Brain microvascular endothelial cell (primary cell): ENCODE results near the gene MGRN1.
A peak's percentile ranks its signal among the peaks of the same experiment; 100 is the strongest.

Experiments
- DNase-seq: peaks from one replicate; pipeline ENCODE4 v3.0.0-alpha.2; 2020
- H3K27ac ChIP-seq: fragments of 250-450 bp; sonication (Bioruptor Pico); 2 replicates; pipeline ENCODE4 v1.5.1; 2020; ENCODE audit warnings: mild to moderate bottlenecking, moderate library complexity
- H3K27me3 ChIP-seq: fragments of 250-450 bp; sonication (Bioruptor Pico); replicated peaks from 2 replicates; pipeline ENCODE4 v1.5.1; 2020; ENCODE audit warnings: mild to moderate bottlenecking
- H3K36me3 ChIP-seq: fragments of 250-450 bp; sonication (Bioruptor Pico); replicated peaks from 2 replicates; pipeline ENCODE4 v1.5.1; 2020; ENCODE audit warnings: mild to moderate bottlenecking
- H3K4me3 ChIP-seq: 2 replicates; pipeline ENCODE4 v1.5.1; 2011; ENCODE audit warnings: low read depth, mild to moderate bottlenecking, control low read depth, low read length, moderate library complexity
- in situ Hi-C: cut with HindIII; loops from 2 replicates; pipeline ENCODE4 v1.10.0; 2017; ENCODE audit warnings: low sequenced_read_pairs, low pct_ligation_motif_present
- TF ChIP-seq, protein P1 (sequence below): IDR thresholded peaks from 2 replicates; pipeline ENCODE4 v1.5.1; 2011; ENCODE audit warnings: low read depth, mild to moderate bottlenecking, moderate library complexity, low read length, control low read depth, inconsistent platforms; ENCODE audit errors: missing control alignments

Gene MGRN1

DNA sequence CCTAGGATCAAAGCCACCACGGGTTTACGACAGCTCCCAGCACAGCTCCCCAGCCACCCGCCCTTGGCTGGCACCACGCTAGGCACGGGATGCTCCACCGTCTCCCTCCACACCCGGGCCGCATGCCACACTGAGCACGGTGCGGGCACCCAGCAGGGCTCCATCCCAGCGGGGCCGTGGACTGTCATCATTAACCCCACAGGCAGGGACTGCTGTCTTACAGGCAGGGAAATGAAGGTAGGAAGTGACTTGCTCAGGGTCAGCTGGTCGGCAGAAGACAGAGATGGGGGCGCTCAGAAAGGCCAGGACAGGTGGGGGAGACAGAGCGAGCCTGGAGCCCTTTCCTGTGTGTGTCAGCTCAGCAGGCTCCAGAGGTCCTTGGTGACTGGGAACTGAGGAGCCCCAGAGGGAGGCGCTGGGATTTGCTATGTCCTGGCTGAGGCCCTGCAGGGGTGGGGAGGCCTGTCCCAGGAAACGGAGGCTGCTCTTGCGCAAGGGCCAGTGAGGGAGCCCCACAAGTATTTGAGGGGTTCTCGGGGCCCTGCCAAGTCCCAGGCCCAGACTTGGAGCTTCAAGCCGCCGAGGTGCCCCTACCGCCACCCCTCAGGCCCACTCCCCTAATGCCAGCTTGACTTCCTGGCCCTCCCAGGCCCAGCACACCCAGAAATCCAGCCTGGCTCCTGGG is 13.1 kb upstream of the MGRN1 start:
- no peak for DNase-seq
- TF ChIP-seq, protein P1, sequence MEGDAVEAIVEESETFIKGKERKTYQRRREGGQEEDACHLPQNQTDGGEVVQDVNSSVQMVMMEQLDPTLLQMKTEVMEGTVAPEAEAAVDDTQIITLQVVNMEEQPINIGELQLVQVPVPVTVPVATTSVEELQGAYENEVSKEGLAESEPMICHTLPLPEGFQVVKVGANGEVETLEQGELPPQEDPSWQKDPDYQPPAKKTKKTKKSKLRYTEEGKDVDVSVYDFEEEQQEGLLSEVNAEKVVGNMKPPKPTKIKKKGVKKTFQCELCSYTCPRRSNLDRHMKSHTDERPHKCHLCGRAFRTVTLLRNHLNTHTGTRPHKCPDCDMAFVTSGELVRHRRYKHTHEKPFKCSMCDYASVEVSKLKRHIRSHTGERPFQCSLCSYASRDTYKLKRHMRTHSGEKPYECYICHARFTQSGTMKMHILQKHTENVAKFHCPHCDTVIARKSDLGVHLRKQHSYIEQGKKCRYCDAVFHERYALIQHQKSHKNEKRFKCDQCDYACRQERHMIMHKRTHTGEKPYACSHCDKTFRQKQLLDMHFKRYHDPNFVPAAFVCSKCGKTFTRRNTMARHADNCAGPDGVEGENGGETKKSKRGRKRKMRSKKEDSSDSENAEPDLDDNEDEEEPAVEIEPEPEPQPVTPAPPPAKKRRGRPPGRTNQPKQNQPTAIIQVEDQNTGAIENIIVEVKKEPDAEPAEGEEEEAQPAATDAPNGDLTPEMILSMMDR, result no peak
- in situ Hi-C loops, result no loop called here

DNA sequence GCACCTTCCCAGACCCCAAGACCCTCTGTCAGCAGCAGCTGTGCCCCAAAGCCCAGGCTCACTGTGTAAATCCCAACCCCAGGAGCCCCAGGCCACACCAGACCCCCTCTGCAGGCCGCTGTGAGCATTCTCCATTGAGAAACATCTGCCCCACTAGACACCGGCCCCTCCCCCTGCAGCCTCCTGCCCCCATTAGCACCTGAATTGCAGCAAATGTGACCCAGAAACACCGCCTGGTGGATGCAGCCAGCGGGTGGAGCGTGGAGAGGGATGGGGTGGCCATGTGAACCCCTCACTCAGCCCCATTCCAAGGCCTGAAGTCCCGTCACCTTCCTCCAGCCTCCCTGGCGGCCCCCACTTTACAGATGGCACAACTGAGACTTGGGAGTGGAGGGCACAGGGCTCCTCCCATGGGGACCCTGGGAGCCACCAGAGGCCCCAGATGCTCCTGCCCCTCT is 12.1 kb upstream of the MGRN1 start:
- Histone ChIP-seq H3K4me3 (no peak overlapping the region), H3K27ac (no peak overlapping the region), H3K36me3 (peaks cover 20% of the 10 kb centered on the region), H3K27me3 (no peaks in the 10 kb centered on the region)
- in situ Hi-C loops, result no loop called here
- no peak for DNase-seq
- TF ChIP-seq, protein P1, result peak; percentile 36

More for the DNA sequence above, 13.1 kb upstream of the MGRN1 start:
- Histone ChIP-seq H3K27ac (no peak overlapping the region), H3K4me3 (no peak overlapping the region), H3K36me3 (peaks cover 20% of the 10 kb centered on the region), H3K27me3 (no peaks in the 10 kb centered on the region)

DNA sequence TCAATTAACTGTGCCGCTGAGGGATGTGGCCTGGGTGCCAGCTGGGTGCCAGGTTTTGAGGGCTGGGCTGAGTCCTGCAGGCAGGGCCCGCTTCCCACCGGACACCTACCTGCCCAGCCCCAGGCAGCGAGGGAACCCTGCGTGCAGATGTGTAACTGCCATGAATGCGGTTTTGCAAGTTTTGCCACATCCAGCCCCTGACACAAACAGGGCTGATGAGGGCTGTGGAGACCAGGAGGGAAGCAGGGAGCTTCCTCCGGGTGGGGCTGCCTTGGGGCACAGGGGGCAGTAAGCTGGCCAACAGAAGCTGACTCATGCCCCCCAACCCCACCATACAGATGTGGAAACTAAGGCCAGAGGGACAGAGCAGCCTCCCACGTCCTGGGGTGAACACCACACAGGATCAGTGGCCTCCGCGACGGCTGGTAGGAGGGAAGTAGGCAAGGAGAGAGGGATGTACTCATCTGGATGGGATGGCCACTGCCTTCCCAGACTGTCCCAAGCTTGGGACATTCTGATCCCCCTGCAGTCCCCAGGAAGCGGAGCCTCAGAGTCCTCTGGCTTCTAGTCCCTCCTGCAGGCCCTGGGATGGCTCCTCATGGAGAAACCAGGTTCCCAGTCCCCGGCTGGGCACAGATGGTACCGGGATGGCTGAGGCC is 11.5 kb upstream of the MGRN1 start:
- no peak for DNase-seq
- TF ChIP-seq, protein P1, result no peak
- in situ Hi-C loops, result no loop called here
- H3K4me3 ChIP-seq, result peak overlapping the region; percentile 67
- no peaks in the 10 kb centered on the region for H3K27me3 ChIP-seq
- H3K36me3 ChIP-seq, result peaks cover 17% of the 10 kb centered on the region
- H3K27ac ChIP-seq, result no peak overlapping the region

DNA sequence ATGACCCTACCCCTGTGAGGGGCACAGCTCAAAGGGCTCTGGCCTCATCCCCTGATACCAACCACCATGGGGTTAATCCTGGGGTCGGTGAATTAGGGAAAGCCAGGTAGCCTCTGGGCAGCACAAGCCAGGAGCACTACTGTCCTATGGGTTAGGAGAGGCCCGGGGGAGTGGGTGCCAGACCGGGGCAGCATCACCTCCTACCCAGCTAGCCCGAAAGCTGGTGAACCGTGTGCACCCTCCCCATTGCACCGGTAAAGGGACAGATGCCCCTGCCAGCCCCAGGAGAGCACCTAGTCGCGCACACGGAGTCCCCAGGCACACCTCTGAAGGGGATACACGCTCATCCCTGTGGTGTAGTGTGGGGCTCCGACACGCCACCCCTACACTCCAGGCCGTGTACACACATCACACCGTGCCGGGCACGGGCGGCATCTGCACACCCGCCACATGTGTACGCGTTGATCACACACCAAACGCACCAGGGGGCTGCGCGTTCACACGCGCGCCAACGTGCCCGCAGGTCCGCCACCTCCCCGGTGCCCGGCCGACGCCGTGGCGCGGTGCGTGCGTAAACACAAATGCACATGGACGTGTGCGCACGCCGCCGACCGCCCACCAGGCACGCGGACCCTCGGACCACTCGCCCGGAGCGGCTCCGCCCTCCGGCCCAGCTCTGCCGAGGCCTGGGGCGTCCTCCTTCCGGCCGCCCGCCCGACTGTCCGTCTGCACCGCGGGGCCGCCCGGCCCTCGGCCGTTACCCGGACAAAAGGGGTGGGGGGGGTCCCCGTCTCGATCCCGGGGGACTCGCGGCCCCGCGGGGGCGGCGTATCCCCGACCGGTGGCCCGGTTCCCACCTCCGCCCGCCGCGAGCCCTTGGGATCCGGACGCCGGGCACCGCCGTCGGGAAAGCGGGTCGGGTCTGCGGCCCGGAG is 10.7 kb upstream of the MGRN1 start:
- Histone ChIP-seq H3K36me3 (peaks cover 10% of the 10 kb centered on the region), H3K27ac (peak overlapping the region; percentile 76), H3K4me3 (peak overlapping the region; percentile 67), H3K27me3 (no peaks in the 10 kb centered on the region)
- TF ChIP-seq, protein P1, result no peak
- DNase-seq, result peak; percentile 6
- in situ Hi-C loops, result no loop called here

DNA sequence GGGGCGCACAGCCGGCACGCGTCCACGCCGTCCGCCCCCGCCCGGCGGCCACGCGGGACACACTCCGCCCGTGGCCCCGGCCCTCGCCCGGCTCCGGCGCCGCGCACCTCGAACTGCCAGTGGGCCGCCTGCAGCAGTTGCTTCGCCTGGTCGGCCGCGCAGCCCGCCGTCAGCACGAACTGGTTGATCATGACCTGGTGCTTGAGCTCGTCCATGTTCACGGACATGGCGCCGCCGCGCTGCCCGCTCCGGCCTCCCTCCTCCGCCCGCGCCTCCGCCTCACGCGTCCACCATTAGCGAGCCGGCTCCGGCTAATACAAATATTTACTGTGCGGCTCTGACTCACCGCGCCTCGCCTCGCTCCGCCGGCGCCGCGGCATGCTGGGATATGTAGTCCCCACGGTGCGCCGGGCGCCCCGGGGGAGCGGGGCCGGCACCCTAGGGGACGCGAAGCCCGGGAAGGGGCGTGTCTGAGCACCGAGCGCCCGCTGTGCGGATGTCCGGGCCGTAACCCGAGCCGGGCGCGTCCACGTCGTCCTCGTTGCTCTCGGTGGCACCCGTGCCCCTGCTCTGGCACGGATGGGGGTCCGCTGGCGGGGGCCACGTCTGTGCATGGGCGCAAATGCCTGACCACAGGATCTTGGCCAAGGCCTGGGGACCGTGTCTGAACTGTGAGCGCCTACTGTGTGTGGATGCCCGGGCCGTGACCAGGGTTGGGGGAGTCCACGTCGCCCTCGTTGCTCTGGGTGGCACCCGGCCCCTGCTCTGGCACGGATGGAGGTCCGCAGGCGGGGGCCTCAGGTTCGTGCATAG is 9.8 kb upstream of the MGRN1 start, which contains the start of gene UBALD1:
TSS of gene UBALD1 (minus strand) at position 318 of the 813 bp plus-strand sequence. CDS start at position 227, 91 bp downstream.
- TF ChIP-seq, protein P1, result no peak
- Histone ChIP-seq H3K27ac (peak within 1 kb of the TSS; percentile 88), H3K36me3 (peaks cover 2% of the 10 kb centered on the region), H3K27me3 (no peaks in the 10 kb centered on the region), H3K4me3 (peak within 1 kb of the TSS; percentile 67)
- peak; percentile 86 for DNase-seq
- in situ Hi-C loops, result no loop called here
